SK-N-SH (cell line): Measurements from ENCODE around the gene MYLK4. TPM values are rescaled to one million over a fixed set of nuclear protein-coding genes. Genes with fewer than 3 reads are reported as not detected.

Experiments
- CTCF ChIA-PET: fragments of 300-600, 350-600 bp; formaldehyde crosslinking; extraction: SDS; loops from one replicate; lab custom pipeline; 2021; lab: Yijun Ruan, JAX
- POLR2A ChIA-PET: fragments of 350-600 bp; sonication (Branson Sonifier 250); formaldehyde crosslinking; extraction: SDS; loops from one replicate; lab custom pipeline; 2020; ENCODE audit warnings: antibody characterized with exemption, inconsistent platforms; lab: Yijun Ruan, JAX
- DNase-seq: peaks from one replicate; pipeline ENCODE4 v3.0.0; 2012
- H2AFZ ChIP-seq: fragments of 200-600 bp; sonication (generic); 2 replicates; pipeline ENCODE4 v1.8.1; 2016; ENCODE audit warnings: antibody characterized with exemption, mild to moderate bottlenecking, low read depth
- H3F3A ChIP-seq: fragments of 200-600 bp; sonication (generic); replicated peaks from 2 replicates; pipeline ENCODE3; 2016; ENCODE audit warnings: antibody characterized with exemption, mild to moderate bottlenecking; ENCODE audit not compliant: insufficient read depth
- H3K27ac ChIP-seq, 2 experiments: fragments of 200-500 bp in 1 of 2; fragments of 200-600 bp in 1 of 2; sonication (Bioruptor generic) in 1 of 2; sonication (generic), shearing (Covaris generic) in 1 of 2; 2 replicates each; pipeline versions ENCODE4 v1.5.1 to v1.6.1; 2014 to 2016; ENCODE audit warnings: low read depth in 2 of 2, inconsistent platforms in 1 of 2, low read length in 1 of 2, mild to moderate bottlenecking in 1 of 2, mixed read lengths in 1 of 2
- H3K27me3 ChIP-seq: fragments of 200-600 bp; sonication (generic), shearing (Covaris generic); 2 replicates; pipeline ENCODE4 v1.6.1; 2016; ENCODE audit warnings: mixed run types; ENCODE audit not compliant: insufficient read depth
- H3K36me3 ChIP-seq, 2 experiments: fragments of 200-500 bp in 1 of 2; fragments of 200-600 bp in 1 of 2; sonication (Bioruptor generic) in 1 of 2; sonication (generic) in 1 of 2; replicated peaks in 1 of 2; 2 replicates each; pipeline versions ENCODE3 to v1.5.1; 2014 to 2016; ENCODE audit warnings: low read length in 1 of 2, mild to moderate bottlenecking in 1 of 2; ENCODE audit not compliant: insufficient read depth in 2 of 2, control insufficient read depth in 1 of 2
- H3K4me1 ChIP-seq, 2 experiments: fragments of 200-500 bp in 1 of 2; fragments of 200-600 bp in 1 of 2; sonication (Bioruptor generic) in 1 of 2; sonication (generic), shearing (Covaris generic) in 1 of 2; 2 replicates each; pipeline versions ENCODE4 v1.5.1 to v1.6.1; 2014 to 2016; ENCODE audit warnings: low read depth in 1 of 2, low read length in 1 of 2, mixed run types in 1 of 2; ENCODE audit not compliant: insufficient read depth in 2 of 2, control insufficient read depth in 1 of 2
- H3K4me2 ChIP-seq: fragments of 200-600 bp; sonication (generic), shearing (Covaris generic); 2 replicates; pipeline ENCODE4 v1.6.1; 2017; ENCODE audit warnings: mixed run types
- H3K4me3 ChIP-seq, 2 experiments: fragments of 200-500 bp in 1 of 2; fragments of 200-600 bp in 1 of 2; sonication (Bioruptor generic) in 1 of 2; sonication (generic), shearing (Covaris generic) in 1 of 2; 2 replicates each; pipeline versions ENCODE4 v1.5.1 to v1.8.1; 2014 to 2016; ENCODE audit warnings: low read depth in 2 of 2, inconsistent platforms in 1 of 2, low read length in 1 of 2, mild to moderate bottlenecking in 1 of 2, mixed read lengths in 1 of 2, moderate library complexity in 1 of 2
- H3K79me2 ChIP-seq: fragments of 200-600 bp; sonication (generic); 2 replicates; pipeline ENCODE4 v1.8.1; 2017; ENCODE audit warnings: mild to moderate bottlenecking; ENCODE audit not compliant: insufficient read depth
- H3K9ac ChIP-seq: fragments of 200-600 bp; sonication (generic); 2 replicates; pipeline ENCODE4 v1.6.1; 2017; ENCODE audit warnings: mixed run types
- H3K9me2 ChIP-seq: fragments of 200-600 bp; sonication (generic); 2 replicates; pipeline ENCODE4 v1.6.1; 2017; ENCODE audit warnings: mixed run types
- H3K9me3 ChIP-seq: fragments of 200-600 bp; sonication (generic); 2 replicates; pipeline ENCODE4 v1.6.1; 2017; ENCODE audit warnings: mixed run types, mild to moderate bottlenecking, moderate library complexity
- H4K20me1 ChIP-seq: fragments of 200-600 bp; sonication (generic); 2 replicates; pipeline ENCODE4 v1.6.1; 2017; ENCODE audit warnings: mild to moderate bottlenecking, mixed run types; ENCODE audit not compliant: insufficient read depth
- CTCF ChIP-seq: fragments of 200-600 bp; sonication (generic); IDR thresholded peaks from 2 replicates; pipeline ENCODE4 v1.6.1; 2017; ENCODE audit warnings: antibody characterized with exemption, mild to moderate bottlenecking, moderate library complexity
- ELF1 ChIP-seq: IDR thresholded peaks from 2 replicates; pipeline ENCODE4 v1.4.0; 2012
- EP300 ChIP-seq, 2 experiments: IDR thresholded peaks; 2 replicates each; pipeline versions ENCODE4 v1.4.0 to v1.6.1; 2012; ENCODE audit warnings: borderline replicate concordance in 1 of 2, low read depth in 1 of 2, low read length in 1 of 2
- FOSL2 ChIP-seq: IDR thresholded peaks from 2 replicates; pipeline ENCODE4 v1.4.0; 2012; ENCODE audit warnings: low read depth, mild to moderate bottlenecking, moderate library complexity, borderline replicate concordance
- GABPA ChIP-seq: IDR thresholded peaks from 2 replicates; pipeline ENCODE4 v1.4.0; 2012; ENCODE audit warnings: low read depth, mild to moderate bottlenecking
- GATA2 ChIP-seq: sonication (generic); formaldehyde crosslinking; IDR thresholded peaks from 2 replicates; pipeline ENCODE4 v1.5.0; 2020; ENCODE audit warnings: mild to moderate bottlenecking, missing genetic modification reagents
- IRF3 ChIP-seq: fragments of 150-350 bp; IDR thresholded peaks from 2 replicates; pipeline ENCODE4 v1.6.1; 2016; ENCODE audit warnings: mild to moderate bottlenecking, low read depth, low read length
- JUND ChIP-seq: IDR thresholded peaks from 2 replicates; pipeline ENCODE4 v1.4.0; 2012
- MAX ChIP-seq: IDR thresholded peaks from 2 replicates; pipeline ENCODE4 v1.4.0; 2012; ENCODE audit warnings: low read depth
- MEF2A ChIP-seq: IDR thresholded peaks from 2 replicates; pipeline ENCODE4 v1.4.0; 2012; ENCODE audit warnings: low read depth, borderline replicate concordance
- NFIC ChIP-seq: IDR thresholded peaks from 2 replicates; pipeline ENCODE4 v1.4.0; 2012; ENCODE audit warnings: borderline replicate concordance
- NRF1 ChIP-seq: IDR thresholded peaks from 2 replicates; pipeline ENCODE4 v1.6.1; 2012; ENCODE audit warnings: low read depth, mild to moderate bottlenecking, low read length
- POLR2AphosphoS5 ChIP-seq: IDR thresholded peaks from 2 replicates; pipeline ENCODE4 v1.6.1; 2012; ENCODE audit warnings: low read depth, low read length
- REST ChIP-seq: IDR thresholded peaks from 2 replicates; pipeline ENCODE4 v1.6.1; 2012; ENCODE audit warnings: mild to moderate bottlenecking, low read depth, low read length, moderate library complexity
- RFX5 ChIP-seq: IDR thresholded peaks from 2 replicates; pipeline ENCODE4 v1.6.1; 2012; ENCODE audit warnings: mild to moderate bottlenecking, improper control_type of control experiment, low read length
- RXRA ChIP-seq: IDR thresholded peaks from 2 replicates; pipeline ENCODE4 v1.4.0; 2012; ENCODE audit warnings: low read depth, mild to moderate bottlenecking, borderline replicate concordance
- TCF12 ChIP-seq: IDR thresholded peaks from 2 replicates; pipeline ENCODE4 v1.4.0; 2012
- TEAD4 ChIP-seq: IDR thresholded peaks from 2 replicates; pipeline ENCODE4 v1.4.0; 2012; ENCODE audit warnings: mild to moderate bottlenecking, borderline replicate concordance; ENCODE audit not compliant: insufficient read depth
- USF1 ChIP-seq: IDR thresholded peaks from 2 replicates; pipeline ENCODE4 v1.4.0; 2012; ENCODE audit warnings: low read depth, borderline replicate concordance
- WGBS: methylation state at CpG from one replicate; pipeline ENCODE4 v1.1.6; 2017; ENCODE audit warnings: low lambda C conversion rate; 5-methylcytosine and 5-hydroxymethylcytosine counted together
- polyA plus RNA-seq, 3 experiments: library from polyadenylated mRNA; depleted of rRNA; stranded (reverse); fragments of >200 nt; gene quantifications; 2 replicates each; pipeline ENCODE4 v1.2.3, GENCODE V29; 2012

The MYLK4 gene
- polyA plus RNA-seq, 1 of the 3 experiments (the other 2 are of a cell fraction) = 0.16 TPM

GRCh38 chr6:2792330-2793110 is 41.8 kb upstream of the MYLK4 start:
- no peak overlapping the region for H2AFZ ChIP-seq
- no peaks in the 10 kb centered on the region for H3K9me2 ChIP-seq
- TF ChIP-seq RXRA (no peak), NFIC (no peak), EP300 (IDR thresholded peaks at IDR 0.05; ENCODE audit: borderline replicate concordance in 1 of 2, low read depth in 1 of 2, low read length in 1 of 2) (no peak), TEAD4 (no peak), CTCF (no peak)
- H3K9ac ChIP-seq = no peak overlapping the region
- H3K4me3 ChIP-seq = no peak overlapping the region
- peaks cover 8% of the 10 kb centered on the region for H3F3A ChIP-seq
- H3K4me1 ChIP-seq = peaks cover 4 to 9% of the 10 kb centered on the region in 2 experiments; a peak in 2 of 4 replicates
- no peaks in the 10 kb centered on the region for H3K36me3 ChIP-seq
- no peak overlapping the region for H3K4me2 ChIP-seq
- DNase-seq = no peak
- 92% methylated on average over 17 of the region's 17 CpGs for WGBS
- H3K79me2 ChIP-seq = peaks cover 4% of the 10 kb centered on the region
- no peaks in the 10 kb centered on the region for H4K20me1 ChIP-seq
- ChIA-PET CTCF (interaction anchor here (1.2 to 4.1 kb wide), 11 partner anchors 12 to 267 kb away, joined by 3 to 56 read pairs (median 15); partner anchors contain the start of gene SERPINB1), POLR2A (no interaction called here)
- no peak overlapping the region for H3K27ac ChIP-seq
- no peaks in the 10 kb centered on the region for H3K9me3 ChIP-seq
- no peaks in the 10 kb centered on the region for H3K27me3 ChIP-seq

- Histone ChIP-seq H3K27ac (peak overlapping the region in 1 of 2 experiments; percentile 67; a peak in 1 of 4 replicates), H3K36me3 (peaks cover 0 to 3% of the 10 kb centered on the region in 2 experiments), H3K4me1 (peaks cover 4 to 9% of the 10 kb centered on the region in 2 experiments; a peak in 2 of 4 replicates), H3K9me3 (no peaks in the 10 kb centered on the region), H3K4me2 (0 out of 2 replicates have a peak overlapping the region, but pooled peaks have one; percentile 5), H3K27me3 (no peaks in the 10 kb centered on the region), H2AFZ (no peak overlapping the region), H3K9ac (no peak overlapping the region), H3K9me2 (no peaks in the 10 kb centered on the region), H4K20me1 (no peaks in the 10 kb centered on the region), H3K79me2 (peaks cover 14% of the 10 kb centered on the region), H3F3A (peaks cover 8% of the 10 kb centered on the region), H3K4me3 (no peak overlapping the region)
- 84% methylated on average over 4 of the region's 4 CpGs for WGBS
- no peak for DNase-seq
- CTCF ChIA-PET = interaction anchor here (0.6 to 4.1 kb wide), 35 partner anchors 8 to 268 kb away, joined by 3 to 56 read pairs (median 5); partner anchors contain the start of genes MYLK4, SERPINB1 and WRNIP1
- POLR2A ChIA-PET = no interaction called here
- TF ChIP-seq USF1 = no peak
- no peak for TF ChIP-seq MEF2A
- no peak for TF ChIP-seq GABPA
- TF ChIP-seq POLR2AphosphoS5 = no peak
- no peak for TF ChIP-seq TCF12
- no peak for TF ChIP-seq NFIC
- no peak for TF ChIP-seq REST
- no peak for TF ChIP-seq IRF3
- TF ChIP-seq MAX = no peak
- no peak for TF ChIP-seq FOSL2
- no peak for TF ChIP-seq NRF1
- TF ChIP-seq JUND = no peak
- no peak for TF ChIP-seq ELF1
- TF ChIP-seq GATA2 (CRISPR knock-in tag) = no peak
- no peak for TF ChIP-seq RFX5
Observed at GRCh38 chr6:2791450-2791974, 40.8 kb upstream of the MYLK4 start.
